ENCODE measurements around the gene BRMS1L.

DNA sequence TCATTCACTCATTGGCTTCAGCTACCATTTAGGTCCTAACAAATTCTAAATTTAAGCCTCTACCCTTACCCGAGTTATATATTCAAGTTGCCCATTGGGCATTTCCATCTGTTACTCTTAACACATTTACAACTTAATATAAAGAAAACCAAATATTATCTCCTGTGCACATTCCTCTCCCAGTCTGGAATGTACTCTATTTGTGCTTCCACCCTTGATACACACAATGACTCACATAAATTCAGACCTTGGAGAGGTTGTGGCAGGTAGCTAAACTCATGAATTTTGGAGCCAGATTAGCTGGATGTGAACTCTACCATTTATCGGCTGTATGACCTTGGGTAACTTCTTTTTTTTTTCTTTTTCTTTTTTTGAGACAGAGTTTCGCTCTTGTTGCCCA lies 51.1 kb downstream of the BRMS1L start:
- no peak for TF ChIP-seq ZNF274 (IDR thresholded peaks at IDR 0.05; ENCODE audit: low read depth, low read length)
- no peak for TF ChIP-seq SUZ12 (IDR thresholded peaks at IDR 0.05; ENCODE audit: extremely low read depth, insufficient read depth, insufficient read length)
- no peak for TF ChIP-seq YY1 (IDR thresholded peaks at IDR 0.05; ENCODE audit: insufficient read depth, insufficient read length)

Data from NT2/D1 (cell line).